ENCODE measurements around the gene EBNA1BP2.
"Not testable (repeated sequence)": the region's sequence is repeated elsewhere in the genome, so short reads cannot be mapped to it uniquely, and the experiment has no call there.

The EBNA1BP2 gene

GRCh38 chr1:43171876-43172526 is at the start of gene EBNA1BP2, which contains the start of gene CFAP57:
EBNA1BP2 (minus strand) TSS chr1:43172290; CDS start chr1:43172118, 172 bp downstream.
CFAP57 (plus strand) TSS chr1:43172330; CDS start chr1:43172754, 424 bp downstream.
- peak; percentile 89 for DNase-seq (ENCODE audit: low read depth)

GRCh38 chr1:43221797-43222196 is 49.7 kb upstream of the EBNA1BP2 start:
- no peak for DNase-seq (ENCODE audit: low read depth)

GRCh38 chr1:43220905-43221778 is 49.1 kb upstream of the EBNA1BP2 start:
- no peak for DNase-seq (ENCODE audit: low read depth)

- DNase-seq (ENCODE audit: low read depth) = no peak
Measured at GRCh38 chr1:43217747-43218146, 45.7 kb upstream of the EBNA1BP2 start.

- DNase-seq (ENCODE audit: low read depth) = no peak
Measured at GRCh38 chr1:43214501-43215444, 42.7 kb upstream of the EBNA1BP2 start.

GRCh38 chr1:43208277-43208676 is 36.2 kb upstream of the EBNA1BP2 start:
- not testable (repeated sequence) for DNase-seq (ENCODE audit: low read depth)

- DNase-seq (ENCODE audit: low read depth) = no peak
Measured at GRCh38 chr1:43207229-43207853, 35.3 kb upstream of the EBNA1BP2 start.

- DNase-seq (ENCODE audit: low read depth) = no peak
Measured at GRCh38 chr1:43206600-43207228, 34.6 kb upstream of the EBNA1BP2 start.

GRCh38 chr1:43205671-43206070 is 33.6 kb upstream of the EBNA1BP2 start:
- no peak for DNase-seq (ENCODE audit: low read depth)

GRCh38 chr1:43204394-43204793 is 32.3 kb upstream of the EBNA1BP2 start:
- no peak for DNase-seq (ENCODE audit: low read depth)

- DNase-seq (ENCODE audit: low read depth) = no peak
Measured at GRCh38 chr1:43203859-43204258, 31.8 kb upstream of the EBNA1BP2 start.

GRCh38 chr1:43199093-43199726 is 27.1 kb upstream of the EBNA1BP2 start:
- DNase-seq (ENCODE audit: low read depth) = no peak

- DNase-seq (ENCODE audit: low read depth) = no peak
Measured at GRCh38 chr1:43197343-43198127, 25.4 kb upstream of the EBNA1BP2 start.

GRCh38 chr1:43194509-43194908 is 22.4 kb upstream of the EBNA1BP2 start:
- no peak for DNase-seq (ENCODE audit: low read depth)

GRCh38 chr1:43188106-43188505 is 16.0 kb upstream of the EBNA1BP2 start:
- no peak for DNase-seq (ENCODE audit: low read depth)

GRCh38 chr1:43184995-43185394 is 12.9 kb upstream of the EBNA1BP2 start:
- DNase-seq (ENCODE audit: low read depth) = no peak

- DNase-seq (ENCODE audit: low read depth) = no peak
Measured at GRCh38 chr1:43184388-43184787, 12.3 kb upstream of the EBNA1BP2 start.

GRCh38 chr1:43177691-43178090 is 5.6 kb upstream of the EBNA1BP2 start:
- DNase-seq (ENCODE audit: low read depth) = no peak

- DNase-seq (ENCODE audit: low read depth) = no peak
Measured at GRCh38 chr1:43174873-43175272, 2.8 kb upstream of the EBNA1BP2 start.

- peak; percentile 71 for DNase-seq (ENCODE audit: low read depth)
Measured at GRCh38 chr1:43172527-43172972, 460 bp upstream of the EBNA1BP2 start.

All from stimulated activated CD8-positive, alpha-beta memory T cell treated with anti-CD3 and anti-CD28 coated beads, Interleukin-7, amount 100 ng/mL, for 24 hours (primary cell).